Spleen (tissue), 7 donors: Measurements from ENCODE around the gene PLCZ1.

ENCODE experiments used
- POLR2A ChIP-seq, 3 donors: fragments of 450-650 bp; IDR thresholded peaks; one replicate each; pipeline ENCODE4 v1.5.1; 2017; ENCODE audit warnings: antibody characterized with exemption in 3 of 3, mild to moderate bottlenecking in 1 of 3
- POLR2AphosphoS5 ChIP-seq, 3 donors: sonication (generic); formaldehyde crosslinking; IDR thresholded peaks; one replicate each; pipeline ENCODE4 v1.5.1; 2017; ENCODE audit warnings: antibody characterized with exemption in 3 of 3
- TF ChIP-seq, protein P1 (sequence below), 11 experiments: fragments of 200-600 bp in 7 of 11; fragments of 450-650 bp in 4 of 11; sonication (generic) in 4 of 11; IDR thresholded peaks in 8 of 11; conservative IDR thresholded peaks in 3 of 11; 1 replicate in 7 of 11; 2 replicates in 4 of 11; pipeline versions ENCODE4 v1.4.0 to v1.8.0; 2016 to 2021; ENCODE audit warnings: antibody characterized with exemption in 11 of 11, inconsistent platforms in 4 of 11, mild to moderate bottlenecking in 1 of 11
- donor health status: DM: no; HTN: no; CAD: no; lungs with moderate emphysema.
- donor health status: DM: no; HTN: no; CAD: no.
- donor health status: DM: no; HTN: no; CAD: no.

DNA sequence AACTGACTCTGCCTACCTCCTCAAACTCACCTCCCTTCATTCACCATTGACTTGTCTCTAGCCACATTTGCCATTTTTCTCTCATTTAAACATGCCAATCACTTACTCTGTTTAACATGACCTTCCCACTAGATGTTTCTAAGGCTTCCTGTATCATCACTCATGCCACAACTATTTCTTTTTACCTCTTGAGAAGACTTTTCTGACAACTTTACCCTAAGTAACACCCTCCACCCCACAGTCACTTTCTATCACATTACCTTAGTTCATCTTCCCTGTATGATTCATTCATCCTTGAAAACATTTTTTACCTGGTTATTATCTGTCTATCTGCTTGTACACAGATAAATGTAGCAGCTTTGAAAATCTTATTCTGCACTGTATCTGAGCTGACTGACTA lies 19.4 kb downstream of the PLCZ1 start:
- TF ChIP-seq, protein P1, sequence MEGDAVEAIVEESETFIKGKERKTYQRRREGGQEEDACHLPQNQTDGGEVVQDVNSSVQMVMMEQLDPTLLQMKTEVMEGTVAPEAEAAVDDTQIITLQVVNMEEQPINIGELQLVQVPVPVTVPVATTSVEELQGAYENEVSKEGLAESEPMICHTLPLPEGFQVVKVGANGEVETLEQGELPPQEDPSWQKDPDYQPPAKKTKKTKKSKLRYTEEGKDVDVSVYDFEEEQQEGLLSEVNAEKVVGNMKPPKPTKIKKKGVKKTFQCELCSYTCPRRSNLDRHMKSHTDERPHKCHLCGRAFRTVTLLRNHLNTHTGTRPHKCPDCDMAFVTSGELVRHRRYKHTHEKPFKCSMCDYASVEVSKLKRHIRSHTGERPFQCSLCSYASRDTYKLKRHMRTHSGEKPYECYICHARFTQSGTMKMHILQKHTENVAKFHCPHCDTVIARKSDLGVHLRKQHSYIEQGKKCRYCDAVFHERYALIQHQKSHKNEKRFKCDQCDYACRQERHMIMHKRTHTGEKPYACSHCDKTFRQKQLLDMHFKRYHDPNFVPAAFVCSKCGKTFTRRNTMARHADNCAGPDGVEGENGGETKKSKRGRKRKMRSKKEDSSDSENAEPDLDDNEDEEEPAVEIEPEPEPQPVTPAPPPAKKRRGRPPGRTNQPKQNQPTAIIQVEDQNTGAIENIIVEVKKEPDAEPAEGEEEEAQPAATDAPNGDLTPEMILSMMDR (IDR thresholded peaks at IDR 0.05 in 8 of 11, conservative IDR thresholded peaks at IDR 0.05 in 3 of 11): no peak
- no peak for TF ChIP-seq POLR2AphosphoS5 (IDR thresholded peaks at IDR 0.05)
- TF ChIP-seq POLR2A (IDR thresholded peaks at IDR 0.05): no peak
